AG09309 (cell line): ENCODE data around the gene RAX2.

ENCODE experiments used
- DNase-seq: peaks from one replicate; pipeline ENCODE4 v3.0.0-alpha.2; 2010; ENCODE audit warnings: low read depth
- H3K4me3 ChIP-seq: 2 replicates; pipeline ENCODE4 v1.5.1; 2011; ENCODE audit warnings: mild to moderate bottlenecking, low read depth, low read length, moderate library complexity; ENCODE audit not compliant: control insufficient read depth
- TF ChIP-seq, protein P1 (sequence below): IDR thresholded peaks from 2 replicates; pipeline ENCODE4 v1.5.1; 2011; ENCODE audit warnings: mild to moderate bottlenecking, low read depth, low read length, inconsistent platforms; ENCODE audit not compliant: insufficient read depth, control insufficient read depth; ENCODE audit errors: missing control alignments

RAX2 gene

GRCh38 chr19:3737487-3738205 is 34.4 kb downstream of the RAX2 start:
- no peak overlapping the region for H3K4me3 ChIP-seq
- DNase-seq = no peak

DNA sequence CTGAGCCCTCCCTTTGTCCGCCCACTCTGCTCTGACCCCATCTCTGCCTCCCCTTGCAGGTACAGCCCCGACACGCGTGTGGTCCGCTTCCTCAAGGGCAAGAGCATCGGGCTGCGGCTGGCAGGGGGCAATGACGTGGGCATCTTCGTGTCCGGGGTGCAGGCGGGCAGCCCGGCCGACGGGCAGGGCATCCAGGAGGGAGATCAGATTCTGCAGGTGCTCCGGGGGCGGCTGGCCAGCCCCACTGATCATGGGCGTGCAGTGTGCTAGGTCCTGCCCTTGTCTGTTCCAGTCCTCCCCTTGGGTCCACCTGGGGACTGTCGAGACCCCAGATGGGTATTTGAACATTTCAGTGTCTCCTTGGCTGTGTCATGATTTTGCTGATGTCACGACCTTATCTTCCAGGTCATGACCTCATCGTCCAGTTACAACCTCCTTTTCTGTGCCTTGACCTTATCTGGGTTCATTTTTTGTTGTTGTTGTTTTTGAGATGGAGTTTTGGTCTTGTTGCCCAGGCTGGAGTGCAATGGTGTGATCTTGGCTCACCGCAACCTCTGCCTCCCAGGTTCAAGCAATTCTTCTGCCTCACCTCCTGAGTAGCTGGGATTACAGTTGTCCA is 35.8 kb downstream of the RAX2 start:
- TF ChIP-seq, protein P1, sequence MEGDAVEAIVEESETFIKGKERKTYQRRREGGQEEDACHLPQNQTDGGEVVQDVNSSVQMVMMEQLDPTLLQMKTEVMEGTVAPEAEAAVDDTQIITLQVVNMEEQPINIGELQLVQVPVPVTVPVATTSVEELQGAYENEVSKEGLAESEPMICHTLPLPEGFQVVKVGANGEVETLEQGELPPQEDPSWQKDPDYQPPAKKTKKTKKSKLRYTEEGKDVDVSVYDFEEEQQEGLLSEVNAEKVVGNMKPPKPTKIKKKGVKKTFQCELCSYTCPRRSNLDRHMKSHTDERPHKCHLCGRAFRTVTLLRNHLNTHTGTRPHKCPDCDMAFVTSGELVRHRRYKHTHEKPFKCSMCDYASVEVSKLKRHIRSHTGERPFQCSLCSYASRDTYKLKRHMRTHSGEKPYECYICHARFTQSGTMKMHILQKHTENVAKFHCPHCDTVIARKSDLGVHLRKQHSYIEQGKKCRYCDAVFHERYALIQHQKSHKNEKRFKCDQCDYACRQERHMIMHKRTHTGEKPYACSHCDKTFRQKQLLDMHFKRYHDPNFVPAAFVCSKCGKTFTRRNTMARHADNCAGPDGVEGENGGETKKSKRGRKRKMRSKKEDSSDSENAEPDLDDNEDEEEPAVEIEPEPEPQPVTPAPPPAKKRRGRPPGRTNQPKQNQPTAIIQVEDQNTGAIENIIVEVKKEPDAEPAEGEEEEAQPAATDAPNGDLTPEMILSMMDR = no peak
- H3K4me3 ChIP-seq = no peak overlapping the region
- no peak for DNase-seq

More at GRCh38 chr19:3737487-3738205, 34.4 kb downstream of the RAX2 start:
- TF ChIP-seq, protein P1 = no peak

GRCh38 chr19:3734310-3734600 is 37.8 kb downstream of the RAX2 start:
- DNase-seq = no peak
- TF ChIP-seq, protein P1 = no peak
- no peak overlapping the region for H3K4me3 ChIP-seq

DNA sequence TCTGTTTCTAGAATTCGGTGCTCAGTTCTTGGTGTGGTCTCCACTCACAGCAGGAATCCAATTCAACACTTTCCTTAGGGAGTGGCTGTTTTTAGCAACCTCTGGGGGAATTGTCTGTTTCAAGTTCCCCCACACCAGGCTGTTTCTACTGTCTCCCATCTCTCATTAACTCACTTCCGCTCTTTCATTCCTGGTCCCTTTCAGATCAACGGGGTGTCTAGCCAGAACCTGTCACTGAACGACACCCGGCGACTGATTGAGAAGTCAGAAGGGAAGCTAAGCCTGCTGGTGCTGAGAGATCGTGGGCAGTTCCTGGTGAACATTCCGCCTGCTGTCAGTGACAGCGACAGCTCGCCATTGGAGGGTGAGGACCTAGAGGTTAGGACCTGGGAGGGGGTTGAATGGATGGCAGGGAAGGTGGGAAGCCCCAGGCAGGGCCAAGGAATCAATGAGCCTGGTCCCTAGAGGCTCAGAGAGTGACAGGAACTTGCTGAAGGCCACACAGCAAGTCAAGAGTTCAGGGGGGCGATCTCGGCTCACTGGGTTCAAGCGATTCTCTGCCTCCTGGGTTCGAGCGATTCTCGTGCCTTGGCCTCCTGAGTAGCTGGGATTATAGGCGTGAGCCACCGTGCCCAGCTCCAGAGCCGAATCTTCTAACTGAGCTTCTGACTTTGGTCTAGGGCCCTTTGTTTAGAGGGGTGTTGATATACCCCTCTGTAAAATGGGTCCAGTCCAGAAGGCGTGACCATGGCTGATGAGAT is 38.3 kb downstream of the RAX2 start:
- TF ChIP-seq, protein P1 = no peak
- no peak for DNase-seq
- H3K4me3 ChIP-seq = no peak overlapping the region

- TF ChIP-seq, protein P1 = no peak
- DNase-seq = no peak
- no peak overlapping the region for H3K4me3 ChIP-seq
Observed at GRCh38 chr19:3732108-3732507, 39.9 kb downstream of the RAX2 start.

GRCh38 chr19:3730457-3730958 is 41.5 kb downstream of the RAX2 start:
- no peak overlapping the region for H3K4me3 ChIP-seq
- TF ChIP-seq, protein P1 = no peak
- DNase-seq = no peak
